ENCODE data around the gene KCTD18.

The KCTD18 gene

GRCh38 chr2:200472853-200473464, 36.9 kb downstream of the KCTD18 start:
- no peak for DNase-seq (ENCODE audit: extremely low spot score)
- ChIA-PET CTCF (interaction anchor here (0.6 to 5.1 kb wide), 8 partner anchors 10 to 498 kb away, joined by 3 to 72 read pairs (median 12); partner anchors contain the start of gene KCTD18), POLR2A (no interaction called here)
- TF ChIP-seq, protein P1, sequence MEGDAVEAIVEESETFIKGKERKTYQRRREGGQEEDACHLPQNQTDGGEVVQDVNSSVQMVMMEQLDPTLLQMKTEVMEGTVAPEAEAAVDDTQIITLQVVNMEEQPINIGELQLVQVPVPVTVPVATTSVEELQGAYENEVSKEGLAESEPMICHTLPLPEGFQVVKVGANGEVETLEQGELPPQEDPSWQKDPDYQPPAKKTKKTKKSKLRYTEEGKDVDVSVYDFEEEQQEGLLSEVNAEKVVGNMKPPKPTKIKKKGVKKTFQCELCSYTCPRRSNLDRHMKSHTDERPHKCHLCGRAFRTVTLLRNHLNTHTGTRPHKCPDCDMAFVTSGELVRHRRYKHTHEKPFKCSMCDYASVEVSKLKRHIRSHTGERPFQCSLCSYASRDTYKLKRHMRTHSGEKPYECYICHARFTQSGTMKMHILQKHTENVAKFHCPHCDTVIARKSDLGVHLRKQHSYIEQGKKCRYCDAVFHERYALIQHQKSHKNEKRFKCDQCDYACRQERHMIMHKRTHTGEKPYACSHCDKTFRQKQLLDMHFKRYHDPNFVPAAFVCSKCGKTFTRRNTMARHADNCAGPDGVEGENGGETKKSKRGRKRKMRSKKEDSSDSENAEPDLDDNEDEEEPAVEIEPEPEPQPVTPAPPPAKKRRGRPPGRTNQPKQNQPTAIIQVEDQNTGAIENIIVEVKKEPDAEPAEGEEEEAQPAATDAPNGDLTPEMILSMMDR (IDR thresholded peaks at IDR 0.05; ENCODE audit: control extremely low read depth, extremely low read depth, low read depth, missing control alignments), result no peak

DNA sequence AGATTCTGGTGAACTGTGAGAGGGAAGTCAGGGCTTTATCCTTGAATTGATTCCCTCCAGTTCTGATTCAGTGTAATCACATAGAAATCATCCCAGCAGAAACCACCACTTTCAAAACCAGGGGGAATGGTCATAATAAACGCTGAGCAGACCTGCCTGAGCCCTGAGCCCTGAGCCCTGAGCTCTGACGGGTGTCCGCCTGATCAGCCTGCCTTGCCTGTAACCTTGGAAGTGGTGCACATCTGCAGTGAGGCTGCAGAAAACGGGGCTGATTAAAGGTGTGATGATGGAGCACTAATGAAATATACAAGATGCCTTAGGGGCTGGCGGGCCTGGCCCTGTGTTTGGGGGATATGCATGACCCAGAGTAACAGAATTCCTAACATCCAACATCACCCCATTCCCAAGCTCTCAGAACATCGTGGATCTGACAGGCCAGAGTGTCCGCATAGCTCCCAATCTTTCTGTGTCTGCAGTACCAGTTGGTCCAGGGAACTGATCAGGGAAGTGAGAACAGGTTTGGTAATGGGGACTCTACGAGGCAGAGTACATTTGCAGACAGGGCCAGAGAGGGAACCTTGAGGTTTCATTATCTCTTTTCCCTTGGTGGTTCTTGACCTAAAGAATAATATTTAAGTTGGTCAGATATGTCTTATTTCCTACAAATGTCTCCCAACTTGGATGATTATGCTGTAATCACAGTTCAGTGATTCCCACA, 37.8 kb downstream of the KCTD18 start:
- peak; percentile 56 for DNase-seq (ENCODE audit: extremely low spot score)
- POLR2A ChIA-PET, result no interaction called here
- TF ChIP-seq, protein P1 (IDR thresholded peaks at IDR 0.05; ENCODE audit: control extremely low read depth, extremely low read depth, low read depth, missing control alignments), result no peak
- CTCF ChIA-PET, result interaction anchor here (0.6 to 5.1 kb wide), 18 partner anchors 10 to 760 kb away, joined by 3 to 72 read pairs (median 4); partner anchors contain the start of gene KCTD18

DNA sequence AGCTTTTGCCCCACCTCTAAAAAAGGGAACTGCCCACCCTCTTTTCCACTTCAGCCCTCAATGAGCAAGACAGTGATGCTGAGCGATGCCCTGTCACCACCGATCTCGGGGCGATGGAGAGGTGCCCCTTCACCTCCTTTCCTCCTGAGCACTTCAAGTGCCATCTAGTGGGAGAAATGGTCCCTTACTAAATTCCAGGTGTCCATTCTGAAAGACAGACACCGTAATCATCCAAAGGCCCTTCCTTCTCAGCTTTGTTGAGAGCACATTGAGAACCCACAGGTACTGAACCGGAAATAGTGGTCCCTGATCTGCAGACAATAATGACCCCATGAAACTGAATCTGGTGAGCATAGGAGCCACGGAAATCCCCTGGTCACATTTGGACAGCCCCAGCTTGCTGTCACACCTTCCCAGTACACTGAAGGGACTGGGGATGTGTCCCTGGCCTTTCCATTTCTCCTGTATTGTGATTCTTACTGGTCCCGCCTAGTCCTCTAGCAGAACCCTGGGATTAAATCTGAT, 38.5 kb downstream of the KCTD18 start:
- TF ChIP-seq, protein P1 (IDR thresholded peaks at IDR 0.05; ENCODE audit: control extremely low read depth, extremely low read depth, low read depth, missing control alignments), result peak; percentile 62
- ChIA-PET POLR2A (no interaction called here), CTCF (interaction anchor here (0.8 to 5.1 kb wide), 17 partner anchors 10 to 761 kb away, joined by 3 to 72 read pairs (median 5); no protein-coding TSS in a partner anchor)
- DNase-seq (ENCODE audit: extremely low spot score), result peak; percentile 73

GRCh38 chr2:200470230-200470629, 39.6 kb downstream of the KCTD18 start:
- POLR2A ChIA-PET, result no interaction called here
- CTCF ChIA-PET, result interaction anchor here (1.0 to 5.1 kb wide), 12 partner anchors 8 to 496 kb away, joined by 3 to 72 read pairs (median 6); no protein-coding TSS in a partner anchor
- TF ChIP-seq, protein P1 (IDR thresholded peaks at IDR 0.05; ENCODE audit: control extremely low read depth, extremely low read depth, low read depth, missing control alignments), result no peak
- no peak for DNase-seq (ENCODE audit: extremely low spot score)

DNA sequence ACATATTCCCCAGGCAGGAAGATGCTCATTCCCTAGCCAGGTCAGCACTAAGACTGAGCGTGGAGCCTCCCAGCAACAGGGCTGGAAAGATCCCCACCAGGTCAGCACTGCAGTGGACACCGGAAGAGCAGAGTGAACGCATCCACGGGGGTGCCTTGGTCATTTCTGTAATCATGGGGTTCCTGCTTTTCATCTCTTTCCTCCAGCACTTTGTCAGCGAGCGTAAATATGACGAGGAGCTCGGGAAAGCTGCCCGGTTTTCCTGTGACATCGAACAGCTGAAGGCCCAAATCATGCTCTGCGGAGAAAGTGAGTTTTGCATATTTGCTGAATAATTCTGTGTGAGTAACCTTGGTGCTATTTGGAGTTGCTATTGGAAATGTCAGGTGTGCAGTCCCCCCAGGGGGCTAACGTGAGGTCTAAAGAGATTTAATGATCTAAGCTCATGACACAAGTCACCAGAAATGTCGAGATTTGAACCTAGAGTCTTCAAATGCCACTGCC, 40.1 kb downstream of the KCTD18 start:
- ChIA-PET CTCF (interaction anchor here (1.0 to 5.1 kb wide), 10 partner anchors 9 to 495 kb away, joined by 3 to 72 read pairs (median 5); no protein-coding TSS in a partner anchor), POLR2A (no interaction called here)
- TF ChIP-seq, protein P1 (IDR thresholded peaks at IDR 0.05; ENCODE audit: control extremely low read depth, extremely low read depth, low read depth, missing control alignments), result no peak
- DNase-seq (ENCODE audit: extremely low spot score), result no peak

All from GM10248 (cell line).